CD1c-positive myeloid dendritic cell (primary cell): Measurements from ENCODE around the gene SSX2.
"Not testable (repeated sequence)": the region's sequence is repeated elsewhere in the genome, so short reads cannot be mapped to it uniquely, and the experiment has no call there.

Experiments
- DNase-seq: peaks from one replicate; pipeline ENCODE4 v3.0.0-alpha.2; 2016; ENCODE audit errors: extremely low spot score

SSX2 gene, protein sequence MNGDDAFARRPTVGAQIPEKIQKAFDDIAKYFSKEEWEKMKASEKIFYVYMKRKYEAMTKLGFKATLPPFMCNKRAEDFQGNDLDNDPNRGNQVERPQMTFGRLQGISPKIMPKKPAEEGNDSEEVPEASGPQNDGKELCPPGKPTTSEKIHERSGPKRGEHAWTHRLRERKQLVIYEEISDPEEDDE

DNA sequence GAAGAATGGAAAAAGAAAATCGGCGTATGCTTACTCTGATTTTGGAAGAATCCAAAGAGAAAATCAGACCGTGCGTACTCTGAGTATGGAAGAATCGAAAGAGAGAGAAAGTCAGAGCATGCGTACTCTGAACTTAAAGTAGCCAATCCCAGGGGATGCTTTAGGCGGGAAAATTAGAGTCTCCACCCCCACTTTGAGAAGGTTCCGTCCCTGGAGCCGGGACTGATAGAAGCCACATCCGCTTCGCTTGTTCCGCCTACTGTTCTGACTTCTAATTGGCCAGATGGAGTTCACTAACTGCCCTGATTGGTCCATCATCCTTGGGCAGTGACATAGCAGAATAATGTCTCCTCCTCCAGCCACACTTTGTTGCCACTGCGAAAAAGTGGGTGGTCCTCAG is at the start of gene SSX2:
TSS of gene SSX2 (minus strand) at position 101 of the 400 bp plus-strand sequence. CDS start 1,429 bp downstream, outside the sequence.
- not testable (repeated sequence) for DNase-seq

DNA sequence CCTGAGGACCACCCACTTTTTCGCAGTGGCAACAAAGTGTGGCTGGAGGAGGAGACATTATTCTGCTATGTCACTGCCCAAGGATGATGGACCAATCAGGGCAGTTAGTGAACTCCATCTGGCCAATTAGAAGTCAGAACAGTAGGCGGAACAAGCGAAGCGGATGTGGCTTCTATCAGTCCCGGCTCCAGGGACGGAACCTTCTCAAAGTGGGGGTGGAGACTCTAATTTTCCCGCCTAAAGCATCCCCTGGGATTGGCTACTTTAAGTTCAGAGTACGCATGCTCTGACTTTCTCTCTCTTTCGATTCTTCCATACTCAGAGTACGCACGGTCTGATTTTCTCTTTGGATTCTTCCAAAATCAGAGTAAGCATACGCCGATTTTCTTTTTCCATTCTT is 44.0 kb upstream of the SSX2 start, which contains the start of gene SSX2B:
TSS of gene SSX2B (plus strand) at position 301 of the 400 bp plus-strand sequence. CDS start 1,429 bp downstream, outside the sequence.
- DNase-seq: not testable (repeated sequence)

DNA sequence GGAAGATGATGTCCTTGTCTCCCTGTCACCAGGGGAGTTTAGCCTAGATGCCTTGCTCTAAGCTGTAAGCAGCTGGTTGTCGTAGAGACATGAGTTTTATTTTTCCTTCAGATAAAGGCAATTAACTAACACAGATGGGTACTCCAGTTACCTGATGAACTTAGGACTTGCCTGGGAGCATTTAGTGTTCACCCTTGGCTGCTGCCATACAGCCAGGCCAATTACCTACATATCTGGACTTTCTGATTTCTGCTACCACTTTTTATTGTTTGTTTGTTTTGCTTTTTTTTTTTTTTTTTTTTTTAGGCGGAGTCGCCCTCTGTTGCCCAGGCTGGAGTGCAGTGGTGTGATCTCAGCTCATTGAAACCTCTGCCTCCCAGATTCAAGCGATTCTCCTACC is 14.9 kb downstream of the SSX2 start:
- not testable (repeated sequence) for DNase-seq

DNA sequence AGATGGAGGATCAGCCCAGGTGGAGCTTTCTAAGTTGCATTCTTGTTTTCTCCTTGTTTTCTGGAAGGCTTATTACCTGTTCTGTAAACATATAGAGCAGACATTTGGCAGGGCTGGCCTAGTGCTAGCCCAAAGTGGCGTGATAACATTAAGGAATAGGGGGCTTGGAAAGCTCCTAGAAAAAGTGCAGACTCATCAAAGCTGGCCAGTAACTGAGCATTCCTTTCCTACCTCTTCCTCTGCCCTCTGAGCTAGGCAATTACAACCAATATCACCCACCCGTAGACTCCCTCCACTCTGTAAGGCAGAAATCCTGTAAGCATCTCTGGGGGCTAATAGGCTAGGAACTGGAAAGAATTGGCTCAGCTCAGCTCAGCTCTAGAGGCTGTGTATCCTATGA is 44.8 kb downstream of the SSX2 start:
- not testable (repeated sequence) for DNase-seq

DNA sequence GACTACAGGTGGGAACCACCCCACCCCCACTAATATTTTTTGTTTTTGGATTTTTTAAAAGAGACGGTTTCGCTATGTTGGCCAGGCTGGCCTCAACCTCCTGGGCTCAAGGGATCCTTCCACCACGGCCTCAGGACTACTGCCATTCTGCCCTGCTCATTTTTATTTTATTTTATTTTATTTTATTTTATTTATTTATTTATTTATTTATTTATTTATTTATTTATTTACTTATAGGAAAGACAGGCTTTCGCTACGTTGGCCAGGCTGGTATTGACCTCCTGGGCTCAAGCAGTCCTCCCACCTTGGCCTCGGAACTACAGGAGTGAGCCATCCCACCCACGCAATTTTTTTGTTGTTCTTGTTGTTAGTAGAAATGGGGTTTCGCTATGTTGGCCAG is 51.5 kb downstream of the SSX2 start:
- DNase-seq: not testable (repeated sequence)

DNA sequence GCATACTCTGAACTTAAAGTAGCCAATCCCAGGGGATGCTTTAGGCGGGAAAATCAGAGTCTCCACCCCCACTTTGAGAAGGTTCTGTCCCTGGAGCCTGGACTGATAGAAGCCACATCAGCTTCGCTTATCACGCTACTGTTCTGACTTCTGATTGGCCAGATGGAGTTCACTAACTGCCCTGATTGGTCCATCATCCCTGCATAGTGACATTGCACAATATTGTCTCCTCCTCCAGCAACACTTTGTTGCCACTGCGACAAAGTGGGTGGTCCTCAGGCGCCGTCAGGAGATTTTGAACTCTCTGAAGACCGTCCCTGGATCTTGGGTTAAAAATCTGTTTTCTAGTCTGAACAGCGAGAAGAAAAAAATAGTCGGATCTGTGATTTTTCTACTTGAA is 52.2 kb downstream of the SSX2 start, which contains the start of gene SSX7:
TSS of gene SSX7 (minus strand) at position 101 of the 400 bp plus-strand sequence. CDS start 1,428 bp downstream, outside the sequence.
- not testable (repeated sequence) for DNase-seq

DNA sequence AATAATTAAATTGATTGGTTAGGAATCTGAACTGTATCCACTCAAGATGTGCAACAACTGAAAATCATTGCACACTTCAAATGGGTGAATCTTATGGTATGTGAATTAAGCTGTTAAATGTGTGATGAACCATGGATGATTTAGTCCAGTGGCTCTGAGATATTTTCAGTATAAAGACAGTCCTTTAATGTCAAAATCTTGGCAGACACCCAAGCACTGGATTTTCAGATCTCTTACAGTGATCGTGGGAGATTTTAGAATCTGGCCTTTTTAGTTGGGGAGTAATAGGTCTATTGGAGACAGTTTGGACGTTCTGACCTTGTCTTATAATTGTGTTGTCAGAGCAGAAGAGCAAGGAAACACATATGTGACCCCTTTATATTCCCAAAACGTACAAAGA is 56.3 kb downstream of the SSX2 start:
- not testable (repeated sequence) for DNase-seq

DNA sequence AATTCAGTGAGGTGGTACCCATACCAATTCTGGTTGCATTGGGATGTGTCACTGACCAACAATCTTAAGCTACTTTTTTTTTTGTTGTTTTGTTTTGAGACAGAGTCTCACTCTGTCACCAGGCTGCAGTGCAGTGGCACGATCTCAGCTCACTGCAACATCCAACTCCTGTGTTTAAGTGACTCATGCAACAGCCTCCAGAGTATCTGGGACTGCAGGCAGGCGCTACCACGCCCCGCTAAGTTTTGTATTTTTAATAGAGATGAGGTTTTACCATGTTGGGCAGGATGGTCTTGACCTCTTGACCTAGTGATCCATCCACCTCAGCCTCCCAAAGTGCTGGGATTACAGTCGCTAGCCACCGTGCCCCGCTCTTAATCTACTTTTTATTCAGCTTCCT is 58.0 kb downstream of the SSX2 start:
- not testable (repeated sequence) for DNase-seq
